HCT116 (cell line): Measurements from ENCODE around the gene INSR. TPM values are rescaled to one million over a fixed set of nuclear protein-coding genes. Genes with fewer than 3 reads are reported as not detected.

Experiments used
- ATAC-seq: fragments of 200-7000 bp; cut with Tn5 transposase; 2 replicates; pipeline ENCODE4 v1.9.1; 2020; ENCODE audit warnings: mild to moderate bottlenecking, moderate library complexity
- BruUV-seq: library from RNA; stranded (reverse); fragments of 400-500 nt; replicated peaks from 2 replicates; lab custom pipeline; 2021; lab: Mats Ljungman, UMichigan
- CTCF ChIA-PET: fragments of 300-600 bp; sonication (Branson Sonifier 250); formaldehyde crosslinking; loops from one replicate; lab custom pipeline; 2021; ENCODE audit warnings: antibody characterized with exemption; lab: Charles Lee
- POLR2A ChIA-PET: fragments of 300-600, 350-600 bp; sonication (Branson Sonifier 250); formaldehyde crosslinking; loops from one replicate; lab custom pipeline; 2021; ENCODE audit warnings: antibody characterized with exemption; lab: Charles Lee
- RAD21 ChIA-PET, 2 experiments: fragments of 300-600 bp; sonication (Branson Sonifier 250); formaldehyde crosslinking; loops; one replicate each; lab custom pipeline; 2023; ENCODE audit warnings: low total read pairs in 2 of 2; ENCODE audit not compliant: uncharacterized antibody in 2 of 2, unreplicated experiment in 2 of 2, low non-redundant PET in 1 of 2; lab: Charles Lee
- DNase-seq: peaks from one replicate; pipeline ENCODE4 v3.0.0-alpha.2; 2010; ENCODE audit warnings: low read depth, low spot score
- H2AFZ ChIP-seq: fragments of 200-600 bp; shearing (Covaris generic), sonication (generic); 2 replicates; pipeline ENCODE4 v1.6.1; 2017; ENCODE audit warnings: low read depth, mixed run types, mixed read lengths, antibody characterized with exemption, low read length; ENCODE audit not compliant: poor library complexity, severe bottlenecking
- H3K27ac ChIP-seq: 2 replicates; pipeline ENCODE4 v1.5.1; 2012; ENCODE audit warnings: low read depth, low read length
- H3K27me3 ChIP-seq: fragments of 200-600 bp; sonication (generic); 2 replicates; pipeline ENCODE4 v1.6.1; 2016; ENCODE audit warnings: mixed run types, low read length, mixed read lengths; ENCODE audit not compliant: insufficient read depth
- H3K36me3 ChIP-seq, 2 experiments: fragments of 200-500 bp in 1 of 2; fragments of 200-600 bp in 1 of 2; sonication (Bioruptor generic) in 1 of 2; sonication (generic) in 1 of 2; 2 replicates each; pipeline versions ENCODE4 v1.5.1 to v1.6.1; 2014 to 2016; ENCODE audit warnings: low read length in 2 of 2, inconsistent platforms in 1 of 2, mixed read lengths in 1 of 2, mixed run types in 1 of 2; ENCODE audit not compliant: insufficient read depth in 2 of 2, control insufficient read depth in 1 of 2
- H3K4me1 ChIP-seq, 2 experiments: fragments of 200-600 bp in 1 of 2; sonication (generic) in 1 of 2; 2 replicates each; pipeline versions ENCODE4 v1.5.1 to v1.6.1; 2012 to 2017; ENCODE audit warnings: low read length in 2 of 2, inconsistent platforms in 1 of 2, mild to moderate bottlenecking in 1 of 2, mixed read lengths in 1 of 2, mixed run types in 1 of 2, moderate library complexity in 1 of 2; ENCODE audit not compliant: insufficient read depth in 2 of 2, control insufficient read depth in 1 of 2
- H3K4me2 ChIP-seq: fragments of 200-600 bp; sonication (generic); 2 replicates; pipeline ENCODE4 v1.6.1; 2017; ENCODE audit warnings: mixed run types, low read length, mixed read lengths
- H3K4me3 ChIP-seq, 2 experiments: fragments of 200-600 bp in 1 of 2; sonication (generic) in 1 of 2; replicated peaks in 1 of 2; 2 replicates each; pipeline ENCODE4 v1.5.1; 2011 to 2016; ENCODE audit warnings: low read length in 2 of 2, control low read depth in 1 of 2, low read depth in 1 of 2, mild to moderate bottlenecking in 1 of 2, mixed read lengths in 1 of 2, mixed run types in 1 of 2
- H3K79me2 ChIP-seq: fragments of 200-600 bp; sonication (generic); 2 replicates; pipeline ENCODE4 v1.6.1; 2017; ENCODE audit warnings: mild to moderate bottlenecking, mixed run types, low read length, moderate library complexity, mixed read lengths; ENCODE audit not compliant: insufficient read depth
- H3K9ac ChIP-seq: fragments of 200-600 bp; sonication (generic); 2 replicates; pipeline ENCODE4 v1.6.1; 2016; ENCODE audit warnings: low read length, mixed read lengths
- H3K9me2 ChIP-seq: fragments of 200-600 bp; sonication (generic), shearing (Covaris generic); 2 replicates; pipeline ENCODE4 v1.6.1; 2017; ENCODE audit warnings: mixed run types, mild to moderate bottlenecking, moderate library complexity; ENCODE audit not compliant: insufficient read depth
- H3K9me3 ChIP-seq, 2 experiments: fragments of 200-500 bp in 1 of 2; fragments of 200-600 bp in 1 of 2; sonication (Bioruptor generic) in 1 of 2; sonication (generic) in 1 of 2; 2 replicates each; pipeline ENCODE4 v1.6.1; 2014 to 2017; ENCODE audit warnings: low read length in 2 of 2, mixed read lengths in 2 of 2, inconsistent platforms in 1 of 2, low read depth in 1 of 2, mild to moderate bottlenecking in 1 of 2, mixed run types in 1 of 2, moderate library complexity in 1 of 2; ENCODE audit not compliant: control insufficient read depth in 1 of 2, insufficient read depth in 1 of 2
- H4K20me1 ChIP-seq: fragments of 200-600 bp; sonication (generic), shearing (Covaris generic); 2 replicates; pipeline ENCODE4 v1.6.1; 2017; ENCODE audit warnings: mixed run types, mild to moderate bottlenecking, moderate library complexity; ENCODE audit not compliant: insufficient read depth
- CBX3 ChIP-seq: IDR thresholded peaks from 2 replicates; pipeline ENCODE4 v1.6.1; 2012; ENCODE audit warnings: low read depth
- CEBPB ChIP-seq: IDR thresholded peaks from 2 replicates; pipeline ENCODE4 v1.6.1; 2012; ENCODE audit warnings: low read depth
- EZH2 ChIP-seq: fragments of 200-600 bp; sonication (generic); IDR thresholded peaks from 2 replicates; pipeline ENCODE4 v1.6.1; 2017; ENCODE audit warnings: antibody characterized with exemption, mixed run types
- EZH2phosphoT487 ChIP-seq: fragments of 200-600 bp; IDR thresholded peaks from 2 replicates; pipeline ENCODE4 v1.6.1; 2018; ENCODE audit warnings: antibody characterized with exemption, borderline replicate concordance
- JUND ChIP-seq: IDR thresholded peaks from 2 replicates; pipeline ENCODE4 v1.6.1; 2012
- MAX ChIP-seq: IDR thresholded peaks from 2 replicates; pipeline ENCODE4 v1.6.1; 2012
- POLR2A ChIP-seq: IDR thresholded peaks from 2 replicates; pipeline ENCODE4 v1.7.0; 2011; ENCODE audit warnings: borderline replicate concordance; ENCODE audit not compliant: insufficient read depth, insufficient read length; ENCODE audit errors: extremely low read depth
- POLR2AphosphoS5 ChIP-seq: IDR thresholded peaks from 2 replicates; pipeline ENCODE4 v1.6.1; 2011; ENCODE audit warnings: mild to moderate bottlenecking, low read depth, low read length, moderate library complexity
- SP1 ChIP-seq: IDR thresholded peaks from 2 replicates; pipeline ENCODE4 v1.6.1; 2012; ENCODE audit warnings: low read depth
- SRF ChIP-seq: IDR thresholded peaks from 2 replicates; pipeline ENCODE4 v1.6.1; 2012; ENCODE audit warnings: low read depth
- TCF7L2 ChIP-seq: IDR thresholded peaks from 2 replicates; pipeline ENCODE4 v1.7.0; 2011; ENCODE audit warnings: borderline replicate concordance, inconsistent platforms; ENCODE audit not compliant: insufficient read depth, insufficient read length; ENCODE audit errors: extremely low read depth
- YY1 ChIP-seq: IDR thresholded peaks from 2 replicates; pipeline ENCODE4 v1.6.1; 2011; ENCODE audit warnings: low read length, low read depth, moderate library complexity, mild to moderate bottlenecking; ENCODE audit not compliant: insufficient replicate concordance; ENCODE audit errors: extremely low read depth
- ZBTB33 ChIP-seq: IDR thresholded peaks from 2 replicates; pipeline ENCODE4 v1.6.1; 2011; ENCODE audit warnings: mild to moderate bottlenecking, low read length, moderate library complexity; ENCODE audit not compliant: insufficient replicate concordance; ENCODE audit errors: extremely low read depth
- ZFX ChIP-seq: fragments of 450-650 bp; IDR thresholded peaks from 2 replicates; pipeline ENCODE4 v1.6.1; 2017
- ZNF274 ChIP-seq: fragments of 200-500 bp; sonication (Bioruptor generic); IDR thresholded peaks from 2 replicates; pipeline ENCODE4 v1.6.1; 2014; ENCODE audit warnings: mild to moderate bottlenecking, low read depth, low read length, inconsistent platforms
- intact Hi-C: fragments of 100-400 bp; cut with micrococcal nuclease; formaldehyde crosslinking; loops from 2 replicates; pipeline ENCODE4 v1.10.0; 2022
- total RNA-seq: library from RNA; stranded (reverse); gene quantifications from one replicate; pipeline ENCODE4 v1.2.1, GENCODE V29; 2021; ENCODE audit not compliant: unreplicated experiment
- TF ChIP-seq, protein P1 (sequence below): IDR thresholded peaks from 2 replicates; pipeline ENCODE4 v1.6.1; 2012
- TF ChIP-seq, protein P2 (sequence below), 3 experiments: fragments of 200-600 bp in 1 of 3; sonication (generic) in 1 of 3; IDR thresholded peaks in 2 of 3; conservative IDR thresholded peaks in 1 of 3; 2 replicates each; pipeline ENCODE4 v1.5.1; 2012 to 2017; ENCODE audit warnings: low read depth in 2 of 3, low read length in 2 of 3, antibody characterized with exemption in 1 of 3, borderline replicate concordance in 1 of 3, control low read depth in 1 of 3, mild to moderate bottlenecking in 1 of 3, mixed read lengths in 1 of 3, mixed run types in 1 of 3, moderate library complexity in 1 of 3; ENCODE audit not compliant: insufficient read depth in 1 of 3
- TF ChIP-seq, protein P3 (sequence below): IDR thresholded peaks from 2 replicates; pipeline ENCODE4 v1.6.1; 2012; ENCODE audit warnings: low read depth

The INSR gene
- total RNA-seq, 1 experiment from 2014 or later, result 25.4 TPM

DNA sequence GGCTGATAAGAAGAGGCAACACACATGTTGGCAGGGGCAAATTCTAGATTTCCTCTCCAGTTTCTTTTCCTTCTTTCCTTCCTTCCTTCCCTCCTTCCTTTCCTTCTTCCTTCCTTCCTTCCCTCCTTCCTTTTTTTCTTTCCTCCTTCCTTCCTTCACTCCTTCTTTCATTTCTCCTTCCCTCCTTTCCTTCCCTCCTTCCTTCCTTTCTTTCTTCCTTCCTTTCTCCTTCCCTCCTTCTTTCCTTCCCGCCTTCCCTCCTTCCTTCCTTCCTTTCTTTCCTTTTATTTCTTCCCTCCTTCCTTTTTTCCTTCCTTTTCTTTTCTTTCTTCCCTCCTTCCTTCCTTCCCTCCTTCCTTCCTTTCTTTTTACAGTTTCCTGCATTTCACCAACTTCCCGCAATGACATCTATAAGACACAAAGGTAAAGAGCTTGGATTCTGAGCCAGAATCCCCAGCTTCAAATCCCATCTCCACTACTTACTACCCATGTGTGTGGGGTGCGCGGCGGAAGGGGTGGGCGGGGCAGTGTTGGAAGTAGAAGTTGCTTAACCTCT is 35.3 kb downstream of the INSR start:
- Histone ChIP-seq H3K4me1 (peaks cover 15 to 18% of the 10 kb centered on the region in 2 experiments; a peak in 3 of 4 replicates), H3K4me2 (no peak overlapping the region), H3K9me3 (no peaks in the 10 kb centered on the region), H3K4me3 (no peak overlapping the region), H3K27me3 (no peaks in the 10 kb centered on the region), H3K9me2 (no peaks in the 10 kb centered on the region), H4K20me1 (no peaks in the 10 kb centered on the region), H3K9ac (no peak overlapping the region), H3K36me3 (no peaks in the 10 kb centered on the region), H3K79me2 (0 out of 2 replicates have a peak, but pooled peaks cover 4% of the 10 kb centered on the region), H2AFZ (no peak overlapping the region), H3K27ac (no peak overlapping the region)
- ATAC-seq, result no peak
- intact Hi-C loops, result loop anchor here (5.0 kb wide), 1 partner anchor 33 kb away; the partner anchor contains the start of gene INSR
- CTCF ChIA-PET, result no interaction called here
- POLR2A ChIA-PET, result interaction anchor here (0.6 kb wide), 1 partner anchor 110 kb away, joined by 4 read pairs; no protein-coding TSS in a partner anchor
- RAD21 ChIA-PET, result no interaction called here
- no TSS peak for BruUV-seq
- DNase-seq, result no peak
- TF ChIP-seq, protein P1, sequence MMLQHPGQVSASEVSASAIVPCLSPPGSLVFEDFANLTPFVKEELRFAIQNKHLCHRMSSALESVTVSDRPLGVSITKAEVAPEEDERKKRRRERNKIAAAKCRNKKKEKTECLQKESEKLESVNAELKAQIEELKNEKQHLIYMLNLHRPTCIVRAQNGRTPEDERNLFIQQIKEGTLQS, result no peak
- no peak for TF ChIP-seq POLR2A
- TF ChIP-seq EZH2phosphoT487, result no peak
- no peak for TF ChIP-seq ZFX
- TF ChIP-seq, protein P2, sequence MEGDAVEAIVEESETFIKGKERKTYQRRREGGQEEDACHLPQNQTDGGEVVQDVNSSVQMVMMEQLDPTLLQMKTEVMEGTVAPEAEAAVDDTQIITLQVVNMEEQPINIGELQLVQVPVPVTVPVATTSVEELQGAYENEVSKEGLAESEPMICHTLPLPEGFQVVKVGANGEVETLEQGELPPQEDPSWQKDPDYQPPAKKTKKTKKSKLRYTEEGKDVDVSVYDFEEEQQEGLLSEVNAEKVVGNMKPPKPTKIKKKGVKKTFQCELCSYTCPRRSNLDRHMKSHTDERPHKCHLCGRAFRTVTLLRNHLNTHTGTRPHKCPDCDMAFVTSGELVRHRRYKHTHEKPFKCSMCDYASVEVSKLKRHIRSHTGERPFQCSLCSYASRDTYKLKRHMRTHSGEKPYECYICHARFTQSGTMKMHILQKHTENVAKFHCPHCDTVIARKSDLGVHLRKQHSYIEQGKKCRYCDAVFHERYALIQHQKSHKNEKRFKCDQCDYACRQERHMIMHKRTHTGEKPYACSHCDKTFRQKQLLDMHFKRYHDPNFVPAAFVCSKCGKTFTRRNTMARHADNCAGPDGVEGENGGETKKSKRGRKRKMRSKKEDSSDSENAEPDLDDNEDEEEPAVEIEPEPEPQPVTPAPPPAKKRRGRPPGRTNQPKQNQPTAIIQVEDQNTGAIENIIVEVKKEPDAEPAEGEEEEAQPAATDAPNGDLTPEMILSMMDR (IDR thresholded peaks at IDR 0.05 in 2 of 3, conservative IDR thresholded peaks at IDR 0.05 in 1 of 3; ENCODE audit: borderline replicate concordance in 1 of 3, insufficient read depth in 1 of 3, low read depth in 2 of 3, low read length in 2 of 3), result no peak
- TF ChIP-seq POLR2AphosphoS5, result no peak
- TF ChIP-seq YY1, result no peak
- no peak for TF ChIP-seq ZBTB33
- TF ChIP-seq JUND, result no peak
- no peak for TF ChIP-seq MAX
- TF ChIP-seq TCF7L2, result no peak
- TF ChIP-seq EZH2, result no peak
- TF ChIP-seq SRF, result no peak
- TF ChIP-seq SP1, result no peak
- TF ChIP-seq CBX3, result no peak
- TF ChIP-seq ZNF274, result no peak
- TF ChIP-seq CEBPB, result no peak
- TF ChIP-seq, protein P3, sequence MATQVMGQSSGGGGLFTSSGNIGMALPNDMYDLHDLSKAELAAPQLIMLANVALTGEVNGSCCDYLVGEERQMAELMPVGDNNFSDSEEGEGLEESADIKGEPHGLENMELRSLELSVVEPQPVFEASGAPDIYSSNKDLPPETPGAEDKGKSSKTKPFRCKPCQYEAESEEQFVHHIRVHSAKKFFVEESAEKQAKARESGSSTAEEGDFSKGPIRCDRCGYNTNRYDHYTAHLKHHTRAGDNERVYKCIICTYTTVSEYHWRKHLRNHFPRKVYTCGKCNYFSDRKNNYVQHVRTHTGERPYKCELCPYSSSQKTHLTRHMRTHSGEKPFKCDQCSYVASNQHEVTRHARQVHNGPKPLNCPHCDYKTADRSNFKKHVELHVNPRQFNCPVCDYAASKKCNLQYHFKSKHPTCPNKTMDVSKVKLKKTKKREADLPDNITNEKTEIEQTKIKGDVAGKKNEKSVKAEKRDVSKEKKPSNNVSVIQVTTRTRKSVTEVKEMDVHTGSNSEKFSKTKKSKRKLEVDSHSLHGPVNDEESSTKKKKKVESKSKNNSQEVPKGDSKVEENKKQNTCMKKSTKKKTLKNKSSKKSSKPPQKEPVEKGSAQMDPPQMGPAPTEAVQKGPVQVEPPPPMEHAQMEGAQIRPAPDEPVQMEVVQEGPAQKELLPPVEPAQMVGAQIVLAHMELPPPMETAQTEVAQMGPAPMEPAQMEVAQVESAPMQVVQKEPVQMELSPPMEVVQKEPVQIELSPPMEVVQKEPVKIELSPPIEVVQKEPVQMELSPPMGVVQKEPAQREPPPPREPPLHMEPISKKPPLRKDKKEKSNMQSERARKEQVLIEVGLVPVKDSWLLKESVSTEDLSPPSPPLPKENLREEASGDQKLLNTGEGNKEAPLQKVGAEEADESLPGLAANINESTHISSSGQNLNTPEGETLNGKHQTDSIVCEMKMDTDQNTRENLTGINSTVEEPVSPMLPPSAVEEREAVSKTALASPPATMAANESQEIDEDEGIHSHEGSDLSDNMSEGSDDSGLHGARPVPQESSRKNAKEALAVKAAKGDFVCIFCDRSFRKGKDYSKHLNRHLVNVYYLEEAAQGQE, result no peak
